Activated T-cell treated with anti-CD3 and anti-CD28 coated beads, Interleukin-2, amount 50 U/mL, for 4 hours (primary cell): ENCODE measurements around the gene AGPAT4. TPM values are rescaled to one million over a fixed set of nuclear protein-coding genes. Genes with fewer than 3 reads are reported as not detected.

ENCODE experiments used
- ATAC-seq, 2 donors: fragments of 200-7000 bp; cut with Tn5 transposase; one replicate each; pipeline ENCODE4 v1.10.0; 2021
- DNase-seq: peaks from one replicate; pipeline ENCODE4 v3.0.0-alpha.2; 2020
- H3K27me3 Mint-ChIP-seq: one replicate; pipeline ENCODE4 v1.8.0; 2021; ENCODE audit warnings: low read depth, mixed read lengths
- H3K36me3 Mint-ChIP-seq: one replicate; pipeline ENCODE4 v1.8.0; 2022; ENCODE audit warnings: mixed read lengths; ENCODE audit not compliant: insufficient read depth
- H3K4me1 Mint-ChIP-seq: one replicate; pipeline ENCODE4 v1.8.0; 2021; ENCODE audit warnings: low read depth, mixed read lengths
- H3K4me3 Mint-ChIP-seq: one replicate; pipeline ENCODE4 v1.8.0; 2021; ENCODE audit warnings: mild to moderate bottlenecking, moderate library complexity, mixed read lengths
- H3K9me3 Mint-ChIP-seq: one replicate; pipeline ENCODE4 v1.8.0; 2021; ENCODE audit warnings: mixed read lengths
- total RNA-seq, 3 donors: library from RNA; stranded (reverse); gene quantifications; one replicate each; pipeline ENCODE4 v1.2.1, GENCODE V29; 2021

Gene AGPAT4
- total RNA-seq, 3 donors from 2014 or later = 1.5 to 2.0 (median 2.0) TPM

DNA sequence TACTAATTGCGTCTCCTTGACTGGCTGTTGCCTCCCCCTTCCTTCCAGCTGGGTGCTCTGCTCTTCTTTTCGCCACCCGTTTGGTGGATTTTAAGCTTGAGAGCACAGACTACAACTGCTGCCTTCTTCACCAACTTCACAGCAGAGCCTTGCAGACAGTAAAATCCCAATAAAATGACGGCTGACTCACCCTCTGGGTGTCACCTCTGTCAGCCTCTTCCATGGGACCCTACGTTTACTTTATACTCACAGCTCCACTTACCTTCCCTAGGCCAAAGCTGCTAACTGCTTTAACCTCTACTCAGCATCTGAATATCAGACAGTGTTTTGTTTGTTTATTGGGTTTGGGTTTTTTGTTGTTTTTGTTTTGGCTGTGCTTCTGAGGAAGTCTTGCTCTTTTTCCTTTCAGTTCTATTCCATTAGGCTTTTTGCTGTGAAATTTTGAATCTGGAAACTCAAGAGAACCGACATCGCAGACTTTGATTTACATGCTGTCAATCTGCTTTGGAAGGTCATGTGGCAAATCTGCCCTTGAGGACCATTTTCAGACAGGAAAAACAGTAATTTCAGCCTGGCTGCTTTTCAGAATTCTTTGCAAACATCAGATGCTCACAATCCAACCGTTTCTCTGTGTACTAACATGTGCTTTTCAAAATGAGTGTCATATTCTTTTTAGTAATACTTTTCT lies 2.4 kb downstream of the AGPAT4 start:
- no peak for DNase-seq
- Mint-ChIP-seq H3K4me3 (no peak overlapping the region), H3K4me1 (peaks cover 21% of the 10 kb centered on the region), H3K36me3 (peaks cover 14% of the 10 kb centered on the region), H3K9me3 (no peaks in the 10 kb centered on the region), H3K27me3 (no peaks in the 10 kb centered on the region)
- no peak for ATAC-seq

DNA sequence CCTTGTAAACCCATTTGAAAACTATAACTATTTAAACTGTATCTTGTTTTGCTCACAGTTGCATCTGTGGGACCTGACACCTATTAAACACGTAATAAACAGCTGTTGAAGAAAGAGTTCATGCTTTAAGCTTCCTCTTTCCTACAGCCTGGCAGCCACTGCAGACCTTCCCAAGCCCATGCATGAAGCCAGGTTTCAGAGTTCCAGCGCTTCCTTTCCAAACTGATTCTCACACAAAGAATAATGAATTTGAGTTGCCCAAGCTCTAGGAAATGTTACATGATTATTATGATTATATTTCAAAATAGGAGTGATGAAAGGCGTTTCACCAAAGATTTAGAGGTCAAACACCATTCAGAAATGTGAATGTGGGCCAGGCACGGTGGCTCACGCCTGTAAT lies 3.7 kb downstream of the AGPAT4 start:
- ATAC-seq (no peak), DNase-seq (no peak)
- no peaks in the 10 kb centered on the region for H3K9me3 Mint-ChIP-seq
- peaks cover 17% of the 10 kb centered on the region for H3K36me3 Mint-ChIP-seq
- no peak overlapping the region for H3K4me3 Mint-ChIP-seq
- H3K27me3 Mint-ChIP-seq = no peaks in the 10 kb centered on the region
- peaks cover 21% of the 10 kb centered on the region for H3K4me1 Mint-ChIP-seq

DNA sequence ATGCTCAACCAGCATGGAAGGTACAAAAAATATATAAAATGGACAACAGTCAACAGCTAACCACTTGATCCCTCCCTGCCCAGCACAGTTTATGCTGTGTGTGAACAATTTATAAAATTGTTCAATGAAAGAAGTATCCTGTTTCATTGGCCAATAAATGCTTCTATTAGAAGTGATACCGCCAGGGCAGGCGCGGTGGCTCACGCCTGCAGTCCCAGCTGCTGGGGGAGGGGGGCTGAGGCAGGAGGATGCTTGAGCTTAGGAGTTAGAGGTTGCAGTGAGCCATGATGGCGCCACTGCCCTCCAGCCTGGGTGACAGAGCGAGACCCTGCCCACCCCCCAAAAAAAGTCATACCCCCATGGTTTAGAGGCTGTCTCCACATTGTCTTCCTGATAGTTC lies 4.6 kb downstream of the AGPAT4 start:
- peaks cover 15% of the 10 kb centered on the region for H3K4me1 Mint-ChIP-seq
- no peaks in the 10 kb centered on the region for H3K9me3 Mint-ChIP-seq
- no peak for DNase-seq
- H3K27me3 Mint-ChIP-seq = no peaks in the 10 kb centered on the region
- no peak overlapping the region for H3K4me3 Mint-ChIP-seq
- H3K36me3 Mint-ChIP-seq = peaks cover 17% of the 10 kb centered on the region
- no peak for ATAC-seq

DNA sequence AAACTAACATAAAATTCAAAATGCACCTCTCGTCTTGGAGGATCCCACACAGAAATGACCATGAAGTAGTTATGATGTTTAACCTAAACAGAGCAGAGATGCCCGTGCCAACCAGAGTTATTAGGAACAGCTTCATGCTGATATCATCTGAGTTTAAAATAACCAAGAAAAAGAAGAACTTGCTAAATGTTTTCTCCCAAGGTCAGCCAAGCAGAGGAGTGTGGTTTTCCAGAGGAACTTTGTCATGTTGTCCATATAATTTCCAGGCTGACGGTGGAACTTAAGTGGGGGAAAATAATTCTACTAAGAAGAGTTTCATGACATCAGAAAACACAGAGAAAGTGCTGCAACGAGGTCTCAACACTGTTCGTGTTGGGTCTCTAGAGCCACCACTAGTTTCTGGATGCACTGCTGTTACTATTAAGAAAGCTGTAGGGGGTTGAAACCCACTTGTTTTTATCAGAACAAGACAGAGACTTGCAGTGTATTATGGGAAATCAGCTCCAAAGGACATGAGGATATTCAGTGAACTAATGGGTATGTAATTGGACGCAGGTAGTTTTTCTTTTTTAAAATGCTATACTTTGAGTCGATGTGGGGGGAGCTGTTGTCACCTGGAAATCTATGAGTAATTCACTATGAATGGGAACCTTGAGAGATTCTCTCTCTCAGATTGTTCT lies 5.2 kb downstream of the AGPAT4 start:
- DNase-seq (no peak), ATAC-seq (no peak)
- Mint-ChIP-seq H3K36me3 (peaks cover 17% of the 10 kb centered on the region), H3K9me3 (no peaks in the 10 kb centered on the region), H3K27me3 (no peaks in the 10 kb centered on the region), H3K4me3 (no peak overlapping the region), H3K4me1 (peaks cover 12% of the 10 kb centered on the region)

DNA sequence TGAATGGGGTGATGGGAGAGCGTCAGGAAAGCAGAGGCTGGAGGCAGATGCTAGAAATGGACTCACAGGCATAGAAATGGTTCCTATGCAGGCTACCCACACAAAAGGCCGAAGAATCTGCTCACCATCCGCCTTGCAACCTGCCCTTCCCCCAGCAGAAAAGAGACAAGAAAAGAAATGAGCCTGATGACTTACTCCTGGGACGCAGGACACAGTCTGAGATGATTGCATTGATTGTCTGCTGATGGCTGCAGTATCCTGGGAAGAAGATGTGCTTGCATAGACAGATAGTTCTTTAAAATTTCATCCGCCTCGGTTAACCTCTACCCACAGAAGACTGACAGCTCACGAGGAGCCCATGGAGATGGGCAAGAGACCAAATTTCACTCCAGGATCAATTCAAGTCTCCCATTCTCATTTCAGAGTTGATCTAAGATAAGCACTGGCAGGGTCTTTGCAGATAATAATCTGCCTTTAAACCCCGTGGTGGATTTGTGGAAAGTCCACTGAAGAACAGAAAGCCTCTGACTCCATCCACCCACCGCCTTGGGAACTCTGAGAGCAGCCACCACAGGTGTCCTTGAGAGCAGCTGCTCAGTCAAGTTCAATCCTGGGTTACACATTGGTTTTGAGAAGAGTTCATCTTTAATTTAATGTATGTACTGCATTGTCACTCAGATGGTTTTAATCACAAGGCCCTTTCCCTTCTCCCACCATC lies 7.2 kb downstream of the AGPAT4 start:
- H3K9me3 Mint-ChIP-seq = no peaks in the 10 kb centered on the region
- no peak overlapping the region for H3K4me3 Mint-ChIP-seq
- no peaks in the 10 kb centered on the region for H3K27me3 Mint-ChIP-seq
- ATAC-seq = no peak
- no peak for DNase-seq
- H3K4me1 Mint-ChIP-seq = no peaks in the 10 kb centered on the region
- H3K36me3 Mint-ChIP-seq = peaks cover 17% of the 10 kb centered on the region

DNA sequence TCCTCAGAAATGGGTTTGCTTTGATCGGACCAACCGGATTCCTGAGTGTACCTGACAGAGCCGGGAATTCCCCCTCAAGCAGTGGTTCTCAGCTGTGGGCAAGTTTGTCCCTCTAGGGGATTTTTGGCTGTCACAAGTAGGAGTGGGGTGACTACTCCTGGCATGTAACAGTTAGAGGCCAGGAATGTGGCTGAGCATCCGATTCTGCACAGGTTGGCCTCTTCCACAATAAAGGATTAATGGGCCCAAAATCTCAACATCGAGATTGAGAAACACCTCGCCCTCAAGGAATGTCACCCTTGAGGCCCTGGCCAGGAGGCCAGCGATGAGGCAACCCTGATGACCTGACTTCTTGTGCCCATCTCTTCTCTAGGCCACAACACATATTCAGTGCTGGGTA lies 7.9 kb downstream of the AGPAT4 start:
- no peaks in the 10 kb centered on the region for H3K9me3 Mint-ChIP-seq
- ATAC-seq = no peak
- no peak for DNase-seq
- peaks cover 13% of the 10 kb centered on the region for H3K36me3 Mint-ChIP-seq
- H3K4me3 Mint-ChIP-seq = no peak overlapping the region
- no peaks in the 10 kb centered on the region for H3K4me1 Mint-ChIP-seq
- no peaks in the 10 kb centered on the region for H3K27me3 Mint-ChIP-seq

DNA sequence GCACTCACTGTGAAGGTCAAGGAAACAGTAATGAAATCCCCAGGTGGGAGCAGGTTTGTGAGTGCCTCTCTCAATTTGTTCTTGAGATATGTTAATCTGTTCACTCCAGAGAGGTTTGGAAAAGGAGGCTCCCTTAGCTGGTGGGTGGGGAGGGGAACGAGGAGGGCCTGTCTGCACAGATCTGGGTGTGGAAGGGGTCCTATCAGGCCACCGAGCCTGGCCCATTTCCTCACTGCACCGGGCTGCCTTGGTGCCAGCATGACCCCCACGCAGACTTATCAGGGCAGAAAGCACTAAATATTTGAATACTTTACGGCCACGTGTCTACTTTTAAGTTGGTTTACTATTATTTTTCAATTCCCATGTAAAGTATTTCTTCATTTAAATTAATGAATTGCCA lies 8.3 kb downstream of the AGPAT4 start:
- Mint-ChIP-seq H3K27me3 (no peaks in the 10 kb centered on the region), H3K36me3 (peaks cover 12% of the 10 kb centered on the region), H3K4me1 (no peaks in the 10 kb centered on the region), H3K9me3 (no peaks in the 10 kb centered on the region), H3K4me3 (no peak overlapping the region)
- ATAC-seq = no peak
- no peak for DNase-seq

DNA sequence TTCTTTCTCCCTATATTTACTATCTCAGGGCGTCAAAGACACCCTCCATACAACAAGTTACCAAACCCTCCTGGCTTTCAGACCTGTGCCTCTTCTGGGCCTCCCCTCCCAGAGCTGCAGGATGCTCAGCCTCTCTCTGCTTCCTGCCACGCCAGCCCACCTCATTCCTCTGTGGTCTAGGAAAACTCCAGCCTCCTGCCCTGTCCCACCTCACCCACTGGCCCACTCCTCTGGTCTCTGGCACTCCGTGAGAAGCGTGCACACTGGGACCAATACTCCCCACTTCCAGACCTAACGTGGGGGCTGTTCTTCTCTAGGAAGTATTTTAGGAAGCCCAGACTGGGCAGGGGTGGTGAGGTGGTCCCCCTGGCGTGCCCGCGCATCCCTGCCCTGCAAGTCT lies 9.7 kb downstream of the AGPAT4 start:
- DNase-seq (no peak), ATAC-seq (no peak)
- no peaks in the 10 kb centered on the region for H3K4me1 Mint-ChIP-seq
- no peaks in the 10 kb centered on the region for H3K27me3 Mint-ChIP-seq
- no peak overlapping the region for H3K4me3 Mint-ChIP-seq
- H3K36me3 Mint-ChIP-seq = peaks cover 10% of the 10 kb centered on the region
- no peaks in the 10 kb centered on the region for H3K9me3 Mint-ChIP-seq

DNA sequence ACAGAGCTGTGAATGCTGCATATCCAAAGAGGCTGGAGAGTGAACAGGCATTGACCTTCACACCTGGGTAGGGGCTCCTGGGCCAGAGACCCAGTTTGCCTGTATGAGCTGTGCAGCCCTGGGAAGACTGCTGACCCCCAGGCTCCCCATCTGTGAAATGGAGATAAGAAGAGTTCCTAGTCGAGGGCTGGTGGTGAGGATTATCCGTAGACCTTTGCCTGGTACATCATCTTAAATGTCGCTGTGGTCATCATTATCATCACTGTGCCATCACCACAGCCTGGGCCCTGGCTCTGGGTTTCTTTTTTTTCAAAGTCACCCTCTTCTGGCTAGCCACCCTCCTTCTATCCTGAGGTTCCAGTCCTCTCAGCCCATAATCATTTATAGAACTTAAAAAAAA lies 12.0 kb downstream of the AGPAT4 start:
- ATAC-seq = no peak
- no peaks in the 10 kb centered on the region for H3K9me3 Mint-ChIP-seq
- H3K4me1 Mint-ChIP-seq = no peaks in the 10 kb centered on the region
- peaks cover 3% of the 10 kb centered on the region for H3K36me3 Mint-ChIP-seq
- H3K4me3 Mint-ChIP-seq = no peak overlapping the region
- no peak for DNase-seq
- H3K27me3 Mint-ChIP-seq = no peaks in the 10 kb centered on the region

DNA sequence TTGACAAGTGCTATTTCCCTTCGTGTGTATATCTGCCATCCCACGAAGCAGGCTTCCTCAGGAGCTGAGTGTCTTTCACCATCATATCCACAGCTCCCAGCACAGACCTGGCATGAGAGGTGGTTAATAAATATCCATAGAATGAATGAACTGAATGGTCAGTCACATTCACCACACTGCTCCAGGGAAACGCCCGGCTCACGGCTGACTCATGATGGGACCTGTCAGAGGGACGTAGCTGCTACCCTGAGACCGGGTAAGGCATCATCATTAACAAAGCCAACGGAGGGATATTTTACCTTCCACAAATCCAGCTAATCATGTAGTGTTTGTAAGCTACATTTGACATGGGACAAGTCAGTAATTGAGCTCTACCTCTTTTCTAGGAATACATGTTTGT lies 12.5 kb downstream of the AGPAT4 start:
- ATAC-seq = no peak
- H3K4me1 Mint-ChIP-seq = no peaks in the 10 kb centered on the region
- no peak overlapping the region for H3K4me3 Mint-ChIP-seq
- peaks cover 4% of the 10 kb centered on the region for H3K36me3 Mint-ChIP-seq
- no peak for DNase-seq
- no peaks in the 10 kb centered on the region for H3K9me3 Mint-ChIP-seq
- no peaks in the 10 kb centered on the region for H3K27me3 Mint-ChIP-seq

DNA sequence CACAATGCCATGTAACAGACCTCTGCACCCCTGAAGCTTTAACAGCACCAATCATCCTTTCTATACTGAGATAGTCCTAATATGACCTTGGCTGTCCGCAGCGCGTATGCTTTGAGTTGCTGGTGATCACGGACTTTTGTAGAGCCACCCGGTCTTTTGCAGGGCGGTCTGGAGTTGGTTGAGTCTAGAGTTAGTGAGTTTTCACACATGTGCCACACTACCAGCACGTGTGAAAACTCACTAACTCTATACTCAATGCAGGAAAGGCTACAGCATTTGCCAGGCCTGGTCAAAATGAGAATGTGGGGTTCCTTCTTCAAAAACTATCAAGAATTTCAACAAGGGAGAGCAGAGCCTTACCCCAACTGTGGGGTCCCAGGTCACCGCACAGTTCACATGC lies 14.6 kb downstream of the AGPAT4 start:
- no peak for ATAC-seq
- H3K36me3 Mint-ChIP-seq = peaks cover 2% of the 10 kb centered on the region
- no peaks in the 10 kb centered on the region for H3K4me1 Mint-ChIP-seq
- H3K27me3 Mint-ChIP-seq = no peaks in the 10 kb centered on the region
- no peak for DNase-seq
- no peaks in the 10 kb centered on the region for H3K9me3 Mint-ChIP-seq
- no peak overlapping the region for H3K4me3 Mint-ChIP-seq

DNA sequence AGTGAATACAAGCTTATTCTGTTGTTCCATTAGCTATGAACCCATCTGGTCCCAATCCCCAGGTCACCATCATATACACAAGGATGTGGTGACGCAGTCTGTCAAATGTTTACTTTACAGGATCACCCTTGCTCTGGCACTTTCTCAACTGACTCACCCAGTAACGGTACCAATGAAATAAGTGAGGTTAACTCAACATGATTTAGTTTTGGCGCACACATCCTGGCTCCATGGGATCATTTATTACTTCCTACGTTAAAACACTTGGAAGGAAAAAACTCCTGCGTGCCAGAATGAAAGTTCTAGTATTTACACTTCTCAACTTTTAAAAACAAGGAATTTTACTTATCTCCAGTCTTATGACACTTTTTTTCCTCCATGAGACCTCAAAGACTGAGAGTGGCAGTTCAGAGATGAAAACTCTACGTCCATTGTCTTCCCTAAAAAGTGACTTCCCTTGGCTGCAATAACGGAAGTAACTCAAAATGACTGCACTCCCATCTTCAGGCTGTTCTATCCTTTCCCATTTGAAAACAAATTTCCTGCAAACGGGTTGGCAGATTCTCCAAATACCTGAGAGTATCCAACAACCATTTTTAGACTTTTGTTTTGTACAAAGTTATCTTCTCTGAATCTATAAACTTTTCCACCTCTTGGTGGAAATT lies 15.9 kb downstream of the AGPAT4 start:
- Mint-ChIP-seq H3K27me3 (no peaks in the 10 kb centered on the region), H3K9me3 (no peaks in the 10 kb centered on the region), H3K4me3 (no peak overlapping the region), H3K4me1 (no peaks in the 10 kb centered on the region), H3K36me3 (peaks cover 2% of the 10 kb centered on the region)
- DNase-seq (no peak), ATAC-seq (no peak)

DNA sequence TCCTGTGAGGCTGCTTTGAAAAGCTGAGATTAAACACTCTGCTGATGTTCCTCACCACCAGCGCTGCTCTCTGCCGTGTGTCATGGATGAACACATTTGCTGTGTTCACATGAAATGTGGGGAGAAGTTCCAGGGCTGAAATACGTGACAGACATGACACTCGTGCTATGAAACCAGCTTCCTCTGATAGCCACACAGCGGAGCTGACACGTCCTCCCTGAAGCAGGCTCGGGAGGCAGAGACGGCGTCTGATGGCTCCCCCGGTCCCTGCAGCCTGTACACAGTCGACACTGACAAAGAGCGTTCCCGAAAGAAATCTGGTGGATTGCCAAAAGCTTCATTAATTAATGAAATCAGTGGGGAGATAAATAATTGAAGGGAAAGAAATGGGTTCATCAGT lies 17.5 kb downstream of the AGPAT4 start:
- Mint-ChIP-seq H3K9me3 (no peaks in the 10 kb centered on the region), H3K4me1 (no peaks in the 10 kb centered on the region), H3K27me3 (no peaks in the 10 kb centered on the region), H3K36me3 (peaks cover 2% of the 10 kb centered on the region), H3K4me3 (no peak overlapping the region)
- no peak for ATAC-seq
- no peak for DNase-seq

DNA sequence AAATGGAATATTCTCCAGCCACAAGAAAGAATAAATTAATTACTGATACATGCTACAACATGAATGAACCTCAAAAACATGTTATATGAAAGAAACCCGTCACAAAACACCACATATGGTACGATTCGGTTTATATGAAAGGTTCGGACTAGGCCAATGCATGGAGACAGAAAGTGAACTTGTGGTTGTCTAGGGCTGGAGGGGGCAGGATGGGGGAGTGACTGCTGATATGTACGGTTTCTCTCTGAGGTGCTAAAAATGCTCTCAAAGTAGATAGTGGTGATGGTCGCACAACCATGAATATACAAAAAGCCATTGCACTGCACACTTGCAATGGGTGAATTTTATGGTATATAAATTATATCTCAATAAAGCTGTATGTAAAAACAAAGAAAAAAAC lies 18.3 kb downstream of the AGPAT4 start:
- Mint-ChIP-seq H3K4me3 (no peak overlapping the region), H3K4me1 (no peaks in the 10 kb centered on the region), H3K36me3 (peaks cover 2% of the 10 kb centered on the region), H3K27me3 (no peaks in the 10 kb centered on the region), H3K9me3 (no peaks in the 10 kb centered on the region)
- DNase-seq (no peak), ATAC-seq (no peak)
